OCI-LY7 (cell line): ENCODE data around the gene MFAP2. TPM values are rescaled to one million over a fixed set of nuclear protein-coding genes. Genes with fewer than 3 reads are reported as not detected.
"Not testable (repeated sequence)": the region's sequence is repeated elsewhere in the genome, so short reads cannot be mapped to it uniquely, and the experiment has no call there.

Experiments used
- BruUV-seq: library from RNA; stranded (reverse); fragments of 400-500 nt; replicated peaks from 2 replicates; lab custom pipeline; 2021; lab: Mats Ljungman, UMichigan
- CTCF ChIA-PET: fragments of 300-600 bp; sonication (Branson Sonifier 250); formaldehyde crosslinking; loops from one replicate; lab custom pipeline; 2022; ENCODE audit warnings: antibody characterized with exemption; ENCODE audit not compliant: unreplicated experiment; lab: Charles Lee
- POLR2A ChIA-PET: fragments of 300-600 bp; sonication (Branson Sonifier 250); formaldehyde crosslinking; loops from one replicate; lab custom pipeline; 2022; ENCODE audit warnings: antibody characterized with exemption; lab: Charles Lee
- DNase-seq: peaks from one replicate; pipeline ENCODE4 v3.0.0-alpha.2; 2015; ENCODE audit warnings: low spot score
- H2AFZ ChIP-seq: fragments of 200-600 bp; sonication (generic), shearing (Covaris generic); 2 replicates; pipeline ENCODE4 v1.6.1; 2014; ENCODE audit warnings: mild to moderate bottlenecking, antibody characterized with exemption, low read length, moderate library complexity
- H3K27ac ChIP-seq: fragments of 200-600 bp; sonication (generic); 2 replicates; pipeline ENCODE4 v1.5.1; 2014; ENCODE audit warnings: mixed run types, low read depth, mild to moderate bottlenecking, moderate library complexity, low read length, inconsistent platforms; ENCODE audit not compliant: poor library complexity, severe bottlenecking
- H3K36me3 ChIP-seq: fragments of 200-600 bp; sonication (generic); 2 replicates; pipeline ENCODE4 v1.6.1; 2014; ENCODE audit warnings: mild to moderate bottlenecking, antibody characterized with exemption, low read length, moderate library complexity, mixed read lengths; ENCODE audit not compliant: insufficient read depth
- H3K4me1 ChIP-seq: fragments of 200-600 bp; sonication (generic); 2 replicates; pipeline ENCODE4 v1.5.1; 2014; ENCODE audit warnings: mild to moderate bottlenecking, low read length; ENCODE audit not compliant: insufficient read depth, poor library complexity, severe bottlenecking
- H3K4me2 ChIP-seq: fragments of 200-600 bp; sonication (generic); 2 replicates; pipeline ENCODE4 v1.6.1; 2014; ENCODE audit warnings: mild to moderate bottlenecking, low read length
- H3K4me3 ChIP-seq: fragments of 200-600 bp; sonication (generic); 2 replicates; pipeline ENCODE4 v1.5.1; 2014; ENCODE audit warnings: mild to moderate bottlenecking, low read depth, low read length; ENCODE audit not compliant: poor library complexity, severe bottlenecking
- H3K79me2 ChIP-seq: fragments of 200-600 bp; sonication (generic); 2 replicates; pipeline ENCODE4 v1.6.1; 2016; ENCODE audit warnings: low read depth, mild to moderate bottlenecking, low read length, moderate library complexity, mixed read lengths; ENCODE audit not compliant: insufficient read depth
- H3K9me2 ChIP-seq: fragments of 200-600 bp; sonication (generic); 2 replicates; pipeline ENCODE4 v1.6.1; 2016; ENCODE audit warnings: mild to moderate bottlenecking, low read length, mixed read lengths; ENCODE audit not compliant: insufficient read depth
- H3K9me3 ChIP-seq: fragments of 200-600 bp; sonication (generic); 2 replicates; pipeline ENCODE4 v1.6.1; 2014; ENCODE audit warnings: mild to moderate bottlenecking, mixed run types, low read length, mixed read lengths
- H4K20me1 ChIP-seq: fragments of 200-600 bp; sonication (generic); 2 replicates; pipeline ENCODE4 v1.6.1; 2014; ENCODE audit warnings: mild to moderate bottlenecking, antibody characterized with exemption, low read length, moderate library complexity, mixed read lengths; ENCODE audit not compliant: insufficient read depth
- CTCF ChIP-seq: fragments of 200-600 bp; sonication (generic); conservative IDR thresholded peaks from 2 replicates; pipeline ENCODE4 v1.5.1; 2014; ENCODE audit warnings: mild to moderate bottlenecking, antibody characterized with exemption, low read length, moderate library complexity, mixed read lengths
- EZH2phosphoT487 ChIP-seq: fragments of 200-600 bp; sonication (generic); IDR thresholded peaks from 2 replicates; pipeline ENCODE4 v1.6.1; 2018; ENCODE audit warnings: low read depth, borderline replicate concordance, mild to moderate bottlenecking, mixed run types, antibody characterized with exemption, low read length, moderate library complexity, mixed read lengths
- intact Hi-C: fragments of 100-400 bp; cut with micrococcal nuclease; formaldehyde crosslinking; loops from one replicate; pipeline ENCODE4 v1.10.0; 2022; ENCODE audit not compliant: unreplicated experiment
- total RNA-seq, 2 experiments: library from RNA; depleted of rRNA in 1 of 2; stranded (reverse); fragments of >200 nt in 1 of 2; shearing (Covaris generic) in 1 of 2; gene quantifications; 2 replicates each; pipeline ENCODE4 v1.2.3, GENCODE V29; 2014 to 2022

MFAP2 gene
- total RNA-seq, 2 experiments from 2014 or later = not detected

DNA sequence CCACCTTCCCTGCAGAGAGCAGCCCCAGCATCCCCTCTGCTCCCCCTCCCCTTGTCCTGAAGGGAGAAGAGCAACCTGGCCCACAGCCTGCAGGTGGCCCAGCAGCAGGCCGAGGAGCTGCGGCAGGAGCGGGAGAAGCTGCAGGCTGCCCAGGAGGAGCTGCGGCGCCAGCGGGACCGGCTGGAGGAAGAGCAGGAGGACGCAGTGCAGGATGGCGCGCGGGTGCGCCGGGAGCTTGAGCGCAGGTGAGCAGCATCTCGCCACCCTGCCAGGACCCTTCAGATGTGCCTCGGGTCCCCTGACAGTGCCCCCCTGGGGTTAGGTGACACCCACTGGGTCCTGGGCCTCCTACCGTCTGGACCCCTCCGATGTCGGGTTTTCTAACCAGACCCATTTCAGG lies 36.4 kb downstream of the MFAP2 start:
- Histone ChIP-seq H3K9me3 (no peaks in the 10 kb centered on the region), H3K4me1 (no peaks in the 10 kb centered on the region), H3K9me2 (no peaks in the 10 kb centered on the region), H3K4me2 (no peak overlapping the region), H2AFZ (no peak overlapping the region), H4K20me1 (no peaks in the 10 kb centered on the region), H3K36me3 (peaks cover 10% of the 10 kb centered on the region; the same call in 1 of the 2 replicates), H3K79me2 (no peaks in the 10 kb centered on the region), H3K27ac (no peak overlapping the region), H3K4me3 (no peak overlapping the region)
- intact Hi-C loops = no loop called here
- POLR2A ChIA-PET = no interaction called here
- DNase-seq = no peak
- TF ChIP-seq EZH2phosphoT487 = no peak
- no peak for TF ChIP-seq CTCF
- BruUV-seq = no TSS peak
- CTCF ChIA-PET = no interaction called here

- POLR2A ChIA-PET, H2AFZ ChIP-seq, BruUV-seq, H4K20me1 ChIP-seq, intact Hi-C loops, H3K9me3 ChIP-seq, DNase-seq, H3K27ac ChIP-seq, CTCF ChIA-PET, H3K4me2 ChIP-seq, H3K4me1 ChIP-seq, H3K4me3 ChIP-seq, H3K79me2 ChIP-seq, H3K9me2 ChIP-seq: not testable (repeated sequence)
- peaks cover 16% of the 10 kb centered on the region; the same call in 1 of the 2 replicates for H3K36me3 ChIP-seq
These were observed 40.8 kb downstream of the MFAP2 start for GRCh38 chr1:16939386-16940180.

GRCh38 chr1:16938351-16939321 lies 41.8 kb downstream of the MFAP2 start:
- CTCF ChIA-PET = no interaction called here
- Histone ChIP-seq H3K4me3 (no peak overlapping the region), H3K79me2 (no peaks in the 10 kb centered on the region), H3K9me2 (no peaks in the 10 kb centered on the region), H3K4me2 (no peak overlapping the region), H3K9me3 (no peaks in the 10 kb centered on the region), H3K36me3 (peaks cover 19% of the 10 kb centered on the region; the same call in 1 of the 2 replicates), H3K4me1 (no peaks in the 10 kb centered on the region), H2AFZ (no peak overlapping the region), H4K20me1 (no peaks in the 10 kb centered on the region), H3K27ac (no peak overlapping the region)
- POLR2A ChIA-PET = interaction anchor here (0.5 kb wide), 1 partner anchor 1648 kb away, joined by 3 read pairs; no protein-coding TSS in a partner anchor
- BruUV-seq = no TSS peak
- intact Hi-C loops = no loop called here
- TF ChIP-seq EZH2phosphoT487 = no peak
- no peak for TF ChIP-seq CTCF
- DNase-seq = no peak

GRCh38 chr1:16936580-16936979 lies 43.8 kb downstream of the MFAP2 start:
- CTCF ChIA-PET = not testable (repeated sequence)

More at GRCh38 chr1:16936580-16936979, 43.8 kb downstream of the MFAP2 start:
- BruUV-seq, H3K27ac ChIP-seq, H3K79me2 ChIP-seq, H3K4me3 ChIP-seq, H3K4me2 ChIP-seq, H2AFZ ChIP-seq, intact Hi-C loops, DNase-seq, H3K9me2 ChIP-seq, H4K20me1 ChIP-seq, H3K9me3 ChIP-seq, H3K4me1 ChIP-seq, POLR2A ChIA-PET: not testable (repeated sequence)
- H3K36me3 ChIP-seq = peaks cover 11% of the 10 kb centered on the region; the same call in 1 of the 2 replicates
